Common myeloid progenitor, CD34-positive (primary cell): ENCODE data around the gene FOXP3.

Experiments used
- CTCF ChIA-PET: fragments of 350-600 bp; sonication (Branson Sonifier 250); formaldehyde crosslinking; loops from one replicate; lab custom pipeline; 2021; ENCODE audit warnings: antibody characterized with exemption; lab: Charles Lee
- POLR2A ChIA-PET: fragments of 350-600 bp; sonication (Branson Sonifier 250); formaldehyde crosslinking; loops from one replicate; lab custom pipeline; 2021; ENCODE audit warnings: antibody characterized with exemption; lab: Charles Lee
- DNase-seq, 3 donors: peaks; one replicate each; pipeline versions ENCODE4 v3.0.0 to v3.0.0-alpha.2; 2013
- H3K27ac ChIP-seq, 2 experiments: 1 replicate in 1 of 2; 2 replicates in 1 of 2; pipeline ENCODE4 v1.7.0; 2013; ENCODE audit warnings: inconsistent platforms in 2 of 2, low read length in 2 of 2, mild to moderate bottlenecking in 2 of 2, low read depth in 1 of 2, moderate library complexity in 1 of 2; ENCODE audit not compliant: severe bottlenecking in 2 of 2, insufficient read depth in 1 of 2, poor library complexity in 1 of 2
- H3K27me3 ChIP-seq, 5 experiments: replicated peaks in 2 of 5; 1 replicate in 3 of 5; 2 replicates in 2 of 5; pipeline versions ENCODE4 v1.6.1 to v1.7.0; 2013; ENCODE audit warnings: low read length in 4 of 5, mild to moderate bottlenecking in 2 of 5, moderate library complexity in 2 of 5, inconsistent platforms in 1 of 5; ENCODE audit not compliant: insufficient read depth in 5 of 5, control insufficient read depth in 4 of 5
- H3K36me3 ChIP-seq, 4 experiments: 1 replicate in 2 of 4; 2 replicates in 2 of 4; pipeline versions ENCODE4 v1.6.1 to v1.7.0; 2013; ENCODE audit warnings: low read length in 3 of 4, control low read depth in 1 of 4, mild to moderate bottlenecking in 1 of 4; ENCODE audit not compliant: control insufficient read depth in 4 of 4, insufficient read depth in 4 of 4
- H3K4me1 ChIP-seq, 4 experiments: 1 replicate in 3 of 4; 2 replicates in 1 of 4; pipeline versions ENCODE4 v1.6.1 to v1.7.1; 2013; ENCODE audit warnings: low read length in 3 of 4, mild to moderate bottlenecking in 3 of 4, control low read depth in 1 of 4, inconsistent platforms in 1 of 4, moderate library complexity in 1 of 4; ENCODE audit not compliant: control insufficient read depth in 4 of 4, insufficient read depth in 4 of 4; ENCODE audit errors: control extremely low read depth in 1 of 4
- H3K4me3 ChIP-seq, 7 experiments: 1 replicate in 4 of 7; 2 replicates in 3 of 7; pipeline versions ENCODE4 v1.5.1 to v1.7.0; 2013; ENCODE audit warnings: mild to moderate bottlenecking in 7 of 7, low read length in 6 of 7, moderate library complexity in 6 of 7, inconsistent platforms in 2 of 7, low read depth in 2 of 7, control low read depth in 1 of 7; ENCODE audit not compliant: insufficient read depth in 4 of 7, control insufficient read depth in 1 of 7; ENCODE audit errors: extremely low read depth in 1 of 7
- H3K9me3 ChIP-seq, 5 experiments: 1 replicate in 4 of 5; 2 replicates in 1 of 5; pipeline versions ENCODE4 v1.6.1 to v1.7.1; 2013; ENCODE audit warnings: low read length in 4 of 5, mild to moderate bottlenecking in 2 of 5, inconsistent platforms in 1 of 5, low read depth in 1 of 5, moderate library complexity in 1 of 5; ENCODE audit not compliant: control insufficient read depth in 4 of 5, insufficient read depth in 2 of 5; ENCODE audit errors: control extremely low read depth in 1 of 5
- WGBS: methylation state at CpG from one replicate; pipeline ENCODE4 v1.1.5; 2013; ENCODE audit not compliant: insufficient coverage; 5-methylcytosine and 5-hydroxymethylcytosine counted together

Gene FOXP3

GRCh38 chrX:49258749-49259124 lies 5.8 kb downstream of the FOXP3 start:
- H3K36me3 ChIP-seq = no peaks in the 10 kb centered on the region
- H3K4me3 ChIP-seq = no peak overlapping the region
- no peak for DNase-seq
- H3K4me1 ChIP-seq = no peaks in the 10 kb centered on the region
- no peak overlapping the region for H3K27ac ChIP-seq
- no peaks in the 10 kb centered on the region for H3K9me3 ChIP-seq
- ChIA-PET CTCF (no interaction called here), POLR2A (no interaction called here)
- H3K27me3 ChIP-seq = no peaks in the 10 kb centered on the region
- 91% methylated on average over 5 of the region's 5 CpGs for WGBS

DNA sequence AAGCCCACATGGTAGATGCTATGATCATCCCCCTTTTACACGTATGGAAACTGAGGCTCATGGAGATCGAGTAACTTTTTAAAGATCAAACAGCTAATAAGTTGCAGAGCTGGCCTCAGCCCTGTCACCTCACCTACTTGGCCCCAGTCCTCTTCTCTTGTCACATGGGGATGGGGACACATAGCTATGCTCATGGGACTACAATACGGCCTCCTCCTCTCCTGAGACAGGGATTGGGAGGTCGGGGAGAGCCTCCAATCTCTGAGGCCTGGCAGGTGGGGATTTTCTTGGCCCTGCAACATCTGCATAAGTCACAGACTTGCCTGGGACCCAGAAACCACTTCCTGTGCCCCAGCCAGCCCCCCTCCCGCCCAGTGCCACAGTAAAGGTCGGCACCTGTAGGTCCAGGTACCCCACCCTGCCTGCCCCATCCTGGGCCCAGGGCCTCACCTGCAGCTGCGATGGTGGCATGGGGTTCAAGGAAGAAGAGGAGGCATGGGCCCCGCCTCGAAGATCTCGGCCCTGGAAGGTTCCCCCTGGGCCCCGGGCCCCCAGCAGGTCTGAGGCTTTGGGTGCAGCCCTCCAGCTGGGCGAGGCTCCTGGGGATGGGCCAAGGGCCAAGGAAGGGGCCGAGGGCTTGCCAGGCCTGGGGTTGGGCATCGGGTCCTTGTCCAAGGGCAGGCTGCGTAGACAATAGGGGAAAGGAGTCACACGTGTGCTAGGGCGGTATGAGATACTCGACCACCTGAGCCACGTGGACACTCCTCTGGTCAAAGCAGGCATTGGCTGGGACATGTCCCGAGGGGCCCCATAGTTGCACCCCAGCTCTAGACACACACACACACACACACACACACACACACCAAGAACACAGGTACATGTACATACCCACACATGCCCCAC lies 6.4 kb downstream of the FOXP3 start:
- Histone ChIP-seq H3K36me3 (no peaks in the 10 kb centered on the region), H3K27ac (no peak overlapping the region), H3K9me3 (no peaks in the 10 kb centered on the region), H3K4me1 (no peaks in the 10 kb centered on the region), H3K4me3 (no peak overlapping the region), H3K27me3 (no peaks in the 10 kb centered on the region)
- CTCF ChIA-PET = interaction anchor here (1.3 kb wide), 1 partner anchor 8 kb away, joined by 3 read pairs; no protein-coding TSS in a partner anchor
- no peak for DNase-seq
- POLR2A ChIA-PET = no interaction called here
- WGBS = 79% methylated on average over 9 of the region's 20 CpGs

DNA sequence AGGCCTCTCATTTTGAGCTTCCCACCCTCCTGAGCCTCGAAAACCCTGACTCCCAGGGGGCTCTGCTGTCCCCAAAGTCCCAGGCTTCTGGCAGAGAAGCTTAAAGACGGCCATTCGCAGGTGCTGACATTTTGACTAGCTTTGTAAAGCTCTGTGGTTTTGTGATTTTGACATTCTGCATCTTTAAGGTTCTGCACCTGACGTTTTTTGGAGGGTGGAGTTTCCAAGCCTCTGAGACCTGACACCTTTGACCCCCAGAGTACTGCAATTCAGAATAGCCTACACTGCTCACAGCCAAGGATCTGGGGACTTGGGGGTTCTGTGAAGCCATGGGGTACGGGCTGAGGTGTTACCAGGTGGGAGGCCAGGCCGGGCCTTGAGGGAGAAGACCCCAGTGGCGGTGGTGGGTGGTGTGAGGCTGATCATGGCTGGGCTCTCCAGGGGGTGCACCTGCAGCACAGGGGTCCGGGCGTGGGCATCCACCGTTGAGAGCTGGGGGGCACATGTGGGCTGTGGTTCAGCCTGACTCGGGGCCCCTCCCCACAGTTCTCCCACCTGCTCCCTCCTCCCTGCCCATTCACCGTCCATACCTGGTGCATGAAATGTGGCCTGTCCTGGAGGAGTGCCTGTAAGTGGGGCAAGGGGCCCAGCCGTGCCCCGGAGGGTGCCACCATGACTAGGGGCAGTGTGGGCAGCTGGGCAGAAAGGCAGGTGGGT lies 7.3 kb downstream of the FOXP3 start:
- Histone ChIP-seq H3K27ac (no peak overlapping the region), H3K9me3 (no peaks in the 10 kb centered on the region), H3K36me3 (no peaks in the 10 kb centered on the region), H3K27me3 (no peaks in the 10 kb centered on the region), H3K4me1 (no peaks in the 10 kb centered on the region), H3K4me3 (no peak overlapping the region)
- POLR2A ChIA-PET = no interaction called here
- DNase-seq = no peak
- CTCF ChIA-PET = interaction anchor here (1.0 to 1.3 kb wide), 2 partner anchors 9 to 16 kb away, joined by 3 read pairs; no protein-coding TSS in a partner anchor
- WGBS = 81% methylated on average over 8 of the region's 14 CpGs

DNA sequence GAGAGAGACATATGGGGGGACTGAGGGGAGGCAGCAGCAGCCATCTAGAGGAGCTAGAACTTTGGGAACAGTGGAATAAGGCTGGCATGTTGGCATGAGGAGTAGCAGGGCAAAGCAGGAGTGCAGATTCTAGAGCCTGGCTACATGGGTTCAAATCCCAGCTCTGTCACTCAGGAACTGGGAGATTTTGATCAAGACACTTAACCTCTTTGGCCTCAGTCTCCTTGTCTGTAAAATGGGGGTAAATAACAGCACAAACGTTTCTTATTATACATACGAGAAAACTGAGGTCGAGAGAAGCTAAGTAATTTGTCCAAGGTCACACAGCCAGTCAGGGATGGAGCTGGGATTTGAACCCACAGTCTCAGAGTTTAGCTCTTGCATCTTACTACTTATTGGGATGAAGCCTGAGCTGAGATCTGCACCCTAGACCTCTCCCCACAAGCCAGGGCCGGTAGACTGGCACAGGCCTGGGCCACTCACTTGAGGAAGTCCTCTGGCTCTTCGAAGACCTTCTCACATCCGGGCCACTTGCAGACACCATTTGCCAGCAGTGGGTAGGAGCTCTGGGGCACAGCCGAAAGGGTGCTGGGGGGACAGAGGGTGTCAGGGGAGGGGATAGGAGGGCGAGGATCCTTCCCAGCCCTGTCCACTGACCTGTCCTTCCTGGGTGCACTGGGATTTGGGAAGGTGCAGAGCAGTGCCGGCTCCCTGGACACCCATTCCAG lies 8.1 kb downstream of the FOXP3 start:
- DNase-seq = no peak
- peaks cover 0 to under 1% (median 0%) of the 10 kb centered on the region in 4 experiments for H3K36me3 ChIP-seq
- no peaks in the 10 kb centered on the region for H3K4me1 ChIP-seq
- CTCF ChIA-PET = interaction anchor here (1.0 to 1.3 kb wide), 2 partner anchors 9 to 15 kb away, joined by 3 read pairs; no protein-coding TSS in a partner anchor
- H3K4me3 ChIP-seq = no peak overlapping the region
- WGBS = 92% methylated on average over 4 of the region's 9 CpGs
- H3K9me3 ChIP-seq = no peaks in the 10 kb centered on the region
- H3K27me3 ChIP-seq = no peaks in the 10 kb centered on the region
- POLR2A ChIA-PET = no interaction called here
- H3K27ac ChIP-seq = no peak overlapping the region

GRCh38 chrX:49254639-49255038 lies 9.9 kb downstream of the FOXP3 start:
- no peak for DNase-seq
- no peaks in the 10 kb centered on the region for H3K4me1 ChIP-seq
- 83% methylated on average over 6 of the region's 7 CpGs for WGBS
- ChIA-PET CTCF (interaction anchor here (1.1 kb wide), 1 partner anchor 100 kb away, joined by 3 read pairs; no protein-coding TSS in a partner anchor), POLR2A (interaction anchor here (0.5 kb wide), 1 partner anchor 101 kb away, joined by 3 read pairs; no protein-coding TSS in a partner anchor)
- H3K27ac ChIP-seq = no peak overlapping the region
- H3K9me3 ChIP-seq = no peaks in the 10 kb centered on the region
- no peaks in the 10 kb centered on the region for H3K27me3 ChIP-seq
- H3K4me3 ChIP-seq = no peak overlapping the region
- peaks cover 0 to 6% (median 0%) of the 10 kb centered on the region in 4 experiments for H3K36me3 ChIP-seq

- Histone ChIP-seq H3K36me3 (peaks cover 0 to 35% (median 9%) of the 10 kb centered on the region in 4 experiments), H3K4me3 (no peak overlapping the region), H3K9me3 (no peaks in the 10 kb centered on the region), H3K27me3 (no peaks in the 10 kb centered on the region), H3K4me1 (no peaks in the 10 kb centered on the region), H3K27ac (no peak overlapping the region)
- WGBS = 84% methylated on average over 4 of the region's 13 CpGs
- DNase-seq = no peak
- CTCF ChIA-PET = no interaction called here
- POLR2A ChIA-PET = no interaction called here
Observed at GRCh38 chrX:49251325-49251724, 13.2 kb downstream of the FOXP3 start.
